SK-N-SH treated with all-trans-retinoic acid at 6 μM for 48 hours (cell line): ENCODE measurements around the gene TTC16.

Experiments
- ATAC-seq: fragments of 200-7000 bp; cut with Tn5 transposase; 3 replicates; pipeline ENCODE4 v1.9.1; 2020; ENCODE audit warnings: mild to moderate bottlenecking, moderate library complexity
- BACH2 ChIP-seq: fragments of 250-450 bp; sonication (Bioruptor Pico); IDR thresholded peaks from 2 replicates; pipeline ENCODE4 v1.9.0; 2021; ENCODE audit warnings: mild to moderate bottlenecking, borderline replicate concordance
- CSDC2 ChIP-seq: fragments of 250-450 bp; sonication (Bioruptor Pico); IDR thresholded peaks from 2 replicates; pipeline ENCODE4 v1.5.0; 2020; ENCODE audit warnings: mild to moderate bottlenecking, moderate library complexity
- ESRRG ChIP-seq: fragments of 250-450 bp; sonication (Bioruptor Pico); IDR thresholded peaks from 2 replicates; pipeline ENCODE4 v1.6.1; 2021; ENCODE audit warnings: mild to moderate bottlenecking
- GLIS3 ChIP-seq: fragments of 250-450 bp; sonication (Bioruptor Pico); IDR thresholded peaks from 2 replicates; pipeline ENCODE4 v1.5.0; 2020; ENCODE audit warnings: mild to moderate bottlenecking, moderate library complexity
- ISL1 ChIP-seq: fragments of 250-450 bp; sonication (Bioruptor Pico); IDR thresholded peaks from 2 replicates; pipeline ENCODE4 v2.1.2; 2022; ENCODE audit warnings: mild to moderate bottlenecking, moderate library complexity
- OSR1 ChIP-seq: fragments of 250-450 bp; sonication (Bioruptor Pico); IDR thresholded peaks from 2 replicates; pipeline ENCODE4 v1.8.0; 2022; ENCODE audit warnings: moderate library complexity, mild to moderate bottlenecking, inconsistent platforms
- PPARA ChIP-seq: fragments of 250-450 bp; sonication (Bioruptor Pico); IDR thresholded peaks from 2 replicates; pipeline ENCODE4 v1.5.0; 2020; ENCODE audit warnings: mild to moderate bottlenecking, borderline replicate concordance
- RARB ChIP-seq: fragments of 250-450 bp; sonication (Bioruptor Pico); IDR thresholded peaks from 2 replicates; pipeline ENCODE4 v1.8.0; 2021; ENCODE audit warnings: mild to moderate bottlenecking, moderate library complexity
- SNAI2 ChIP-seq: fragments of 250-450 bp; sonication (Bioruptor Pico); IDR thresholded peaks from 2 replicates; pipeline ENCODE4 v1.5.0; 2020; ENCODE audit warnings: mild to moderate bottlenecking, moderate library complexity
- TCF4 ChIP-seq: fragments of 250-450 bp; sonication (Bioruptor Pico); IDR thresholded peaks from 2 replicates; pipeline ENCODE4 v1.8.0; 2021; ENCODE audit warnings: mild to moderate bottlenecking, moderate library complexity, borderline replicate concordance
- TOX ChIP-seq: fragments of 250-450 bp; sonication (Bioruptor Pico); IDR thresholded peaks from 2 replicates; pipeline ENCODE4 v1.8.0; 2021; ENCODE audit warnings: mild to moderate bottlenecking, moderate library complexity, borderline replicate concordance
- ZC3H10 ChIP-seq: fragments of 250-450 bp; sonication (Bioruptor Pico); IDR thresholded peaks from 2 replicates; pipeline ENCODE4 v1.5.1; 2021; ENCODE audit warnings: mild to moderate bottlenecking, moderate library complexity
- ZFP3 ChIP-seq: fragments of 250-450 bp; sonication (Bioruptor Pico); IDR thresholded peaks from 2 replicates; pipeline ENCODE4 v1.5.0; 2020; ENCODE audit warnings: mild to moderate bottlenecking, moderate library complexity
- ZFP30 ChIP-seq: fragments of 450-650 bp; formaldehyde crosslinking; IDR thresholded peaks from 2 replicates; pipeline ENCODE4 v1.5.0; 2022; ENCODE audit warnings: mild to moderate bottlenecking, moderate library complexity
- ZNF70 ChIP-seq: fragments of 450-650 bp; formaldehyde crosslinking; IDR thresholded peaks from 2 replicates; pipeline ENCODE4 v1.5.0; 2020; ENCODE audit warnings: mild to moderate bottlenecking, moderate library complexity
- ZNF8 ChIP-seq: fragments of 450-650 bp; formaldehyde crosslinking; IDR thresholded peaks from 2 replicates; pipeline ENCODE4 v1.5.0; 2020; ENCODE audit warnings: mild to moderate bottlenecking, moderate library complexity
- TF ChIP-seq, protein P1 (sequence below): fragments of 250-450 bp; sonication (Bioruptor Pico); IDR thresholded peaks from 2 replicates; pipeline ENCODE4 v1.8.0; 2020; ENCODE audit warnings: mild to moderate bottlenecking, moderate library complexity, borderline replicate concordance
- TF ChIP-seq, protein P2 (sequence below): fragments of 250-450 bp; sonication (Bioruptor Pico); IDR thresholded peaks from 2 replicates; pipeline ENCODE4 v1.8.0; 2021; ENCODE audit warnings: low read depth, mild to moderate bottlenecking, moderate library complexity, borderline replicate concordance
- TF ChIP-seq, protein P3 (sequence below): fragments of 250-450 bp; sonication (Bioruptor Pico); IDR thresholded peaks from 2 replicates; pipeline ENCODE4 v1.5.0; 2020; ENCODE audit warnings: mild to moderate bottlenecking, moderate library complexity
- TF ChIP-seq, protein P4 (sequence below): fragments of 250-450 bp; sonication (Bioruptor Pico); IDR thresholded peaks from 2 replicates; pipeline ENCODE4 v1.5.1; 2020; ENCODE audit warnings: low read depth, mild to moderate bottlenecking, moderate library complexity

Gene TTC16

DNA sequence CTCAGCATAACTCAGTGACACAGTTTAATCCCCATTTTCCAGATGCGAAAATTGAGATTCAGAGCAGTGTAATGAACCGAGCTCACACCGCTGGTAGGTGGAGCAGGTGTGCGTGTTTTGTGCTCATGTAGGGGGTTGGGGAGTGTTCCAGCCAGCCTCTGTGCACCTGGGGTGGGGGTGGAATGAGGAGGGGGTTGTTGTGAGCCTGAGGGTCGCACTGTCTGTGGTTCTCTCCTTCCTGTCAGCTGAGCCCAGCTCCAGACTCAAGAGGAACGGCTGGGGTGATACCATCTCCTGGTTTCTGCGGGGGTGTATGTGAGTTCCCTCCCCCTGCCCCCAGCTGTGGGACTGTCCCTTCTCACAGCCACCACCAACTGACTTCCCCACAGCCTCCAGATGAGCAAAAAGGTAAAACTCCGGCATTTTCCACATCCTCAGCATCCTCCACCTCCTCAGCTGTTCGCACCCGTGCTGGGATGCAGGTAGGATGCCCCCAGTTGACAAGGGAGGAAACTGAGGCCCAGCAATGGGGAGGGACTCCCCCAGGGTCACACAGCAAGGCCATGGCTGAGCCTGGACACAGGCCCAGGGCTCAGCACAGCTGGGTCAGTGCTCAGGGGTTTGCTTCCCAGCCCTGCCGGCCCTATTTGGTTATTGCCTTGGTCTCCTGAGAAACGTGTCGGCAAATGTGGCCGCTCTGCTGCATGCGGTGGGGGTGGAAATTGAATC lies 60.5 kb downstream of the TTC16 start:
- TF ChIP-seq ZC3H10 (no peak), TOX (CRISPR knock-in tag) (no peak)
- TF ChIP-seq, protein P1, sequence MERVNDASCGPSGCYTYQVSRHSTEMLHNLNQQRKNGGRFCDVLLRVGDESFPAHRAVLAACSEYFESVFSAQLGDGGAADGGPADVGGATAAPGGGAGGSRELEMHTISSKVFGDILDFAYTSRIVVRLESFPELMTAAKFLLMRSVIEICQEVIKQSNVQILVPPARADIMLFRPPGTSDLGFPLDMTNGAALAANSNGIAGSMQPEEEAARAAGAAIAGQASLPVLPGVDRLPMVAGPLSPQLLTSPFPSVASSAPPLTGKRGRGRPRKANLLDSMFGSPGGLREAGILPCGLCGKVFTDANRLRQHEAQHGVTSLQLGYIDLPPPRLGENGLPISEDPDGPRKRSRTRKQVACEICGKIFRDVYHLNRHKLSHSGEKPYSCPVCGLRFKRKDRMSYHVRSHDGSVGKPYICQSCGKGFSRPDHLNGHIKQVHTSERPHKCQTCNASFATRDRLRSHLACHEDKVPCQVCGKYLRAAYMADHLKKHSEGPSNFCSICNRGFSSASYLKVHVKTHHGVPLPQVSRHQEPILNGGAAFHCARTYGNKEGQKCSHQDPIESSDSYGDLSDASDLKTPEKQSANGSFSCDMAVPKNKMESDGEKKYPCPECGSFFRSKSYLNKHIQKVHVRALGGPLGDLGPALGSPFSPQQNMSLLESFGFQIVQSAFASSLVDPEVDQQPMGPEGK: no peak
- no peak for ATAC-seq

DNA sequence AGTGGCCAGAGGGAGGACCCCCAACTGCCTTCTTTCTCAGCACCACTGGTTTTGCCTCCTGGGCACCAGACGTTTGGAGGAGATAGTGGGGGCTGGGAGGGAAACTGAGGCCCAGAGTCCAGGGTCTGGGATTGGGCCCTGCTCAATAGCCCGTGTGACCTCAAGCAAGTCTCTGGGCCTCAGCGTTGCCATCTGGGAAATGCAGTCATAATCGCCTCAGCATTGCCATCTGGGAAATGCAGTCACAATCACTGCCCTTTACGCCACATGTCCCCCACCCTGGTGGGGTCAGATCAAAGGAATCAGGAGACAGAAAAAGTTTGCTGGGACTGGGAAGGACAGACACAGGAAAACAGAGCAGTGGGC lies 61.0 kb downstream of the TTC16 start:
- ATAC-seq: no peak
- TF ChIP-seq ZFP3 (no peak), ZC3H10 (no peak), ZFP30 (CRISPR knock-in tag) (no peak), PPARA (no peak), TOX (CRISPR knock-in tag) (no peak), ZNF70 (CRISPR knock-in tag) (no peak), TCF4 (CRISPR knock-in tag) (no peak), ISL1 (CRISPR knock-in tag) (no peak), SNAI2 (CRISPR knock-in tag) (no peak), RARB (CRISPR knock-in tag) (no peak)
- TF ChIP-seq, protein P2, sequence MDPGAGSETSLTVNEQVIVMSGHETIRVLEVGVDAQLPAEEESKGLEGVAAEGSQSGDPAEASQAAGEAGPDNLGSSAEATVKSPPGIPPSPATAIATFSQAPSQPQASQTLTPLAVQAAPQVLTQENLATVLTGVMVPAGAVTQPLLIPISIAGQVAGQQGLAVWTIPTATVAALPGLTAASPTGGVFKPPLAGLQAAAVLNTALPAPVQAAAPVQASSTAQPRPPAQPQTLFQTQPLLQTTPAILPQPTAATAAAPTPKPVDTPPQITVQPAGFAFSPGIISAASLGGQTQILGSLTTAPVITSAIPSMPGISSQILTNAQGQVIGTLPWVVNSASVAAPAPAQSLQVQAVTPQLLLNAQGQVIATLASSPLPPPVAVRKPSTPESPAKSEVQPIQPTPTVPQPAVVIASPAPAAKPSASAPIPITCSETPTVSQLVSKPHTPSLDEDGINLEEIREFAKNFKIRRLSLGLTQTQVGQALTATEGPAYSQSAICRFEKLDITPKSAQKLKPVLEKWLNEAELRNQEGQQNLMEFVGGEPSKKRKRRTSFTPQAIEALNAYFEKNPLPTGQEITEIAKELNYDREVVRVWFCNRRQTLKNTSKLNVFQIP (CRISPR knock-in tag): no peak
- TF ChIP-seq, protein P3, sequence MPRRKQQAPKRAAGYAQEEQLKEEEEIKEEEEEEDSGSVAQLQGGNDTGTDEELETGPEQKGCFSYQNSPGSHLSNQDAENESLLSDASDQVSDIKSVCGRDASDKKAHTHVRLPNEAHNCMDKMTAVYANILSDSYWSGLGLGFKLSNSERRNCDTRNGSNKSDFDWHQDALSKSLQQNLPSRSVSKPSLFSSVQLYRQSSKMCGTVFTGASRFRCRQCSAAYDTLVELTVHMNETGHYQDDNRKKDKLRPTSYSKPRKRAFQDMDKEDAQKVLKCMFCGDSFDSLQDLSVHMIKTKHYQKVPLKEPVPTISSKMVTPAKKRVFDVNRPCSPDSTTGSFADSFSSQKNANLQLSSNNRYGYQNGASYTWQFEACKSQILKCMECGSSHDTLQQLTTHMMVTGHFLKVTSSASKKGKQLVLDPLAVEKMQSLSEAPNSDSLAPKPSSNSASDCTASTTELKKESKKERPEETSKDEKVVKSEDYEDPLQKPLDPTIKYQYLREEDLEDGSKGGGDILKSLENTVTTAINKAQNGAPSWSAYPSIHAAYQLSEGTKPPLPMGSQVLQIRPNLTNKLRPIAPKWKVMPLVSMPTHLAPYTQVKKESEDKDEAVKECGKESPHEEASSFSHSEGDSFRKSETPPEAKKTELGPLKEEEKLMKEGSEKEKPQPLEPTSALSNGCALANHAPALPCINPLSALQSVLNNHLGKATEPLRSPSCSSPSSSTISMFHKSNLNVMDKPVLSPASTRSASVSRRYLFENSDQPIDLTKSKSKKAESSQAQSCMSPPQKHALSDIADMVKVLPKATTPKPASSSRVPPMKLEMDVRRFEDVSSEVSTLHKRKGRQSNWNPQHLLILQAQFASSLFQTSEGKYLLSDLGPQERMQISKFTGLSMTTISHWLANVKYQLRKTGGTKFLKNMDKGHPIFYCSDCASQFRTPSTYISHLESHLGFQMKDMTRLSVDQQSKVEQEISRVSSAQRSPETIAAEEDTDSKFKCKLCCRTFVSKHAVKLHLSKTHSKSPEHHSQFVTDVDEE (CRISPR knock-in tag): no peak
- TF ChIP-seq, all 23 proteins: peak for 0

DNA sequence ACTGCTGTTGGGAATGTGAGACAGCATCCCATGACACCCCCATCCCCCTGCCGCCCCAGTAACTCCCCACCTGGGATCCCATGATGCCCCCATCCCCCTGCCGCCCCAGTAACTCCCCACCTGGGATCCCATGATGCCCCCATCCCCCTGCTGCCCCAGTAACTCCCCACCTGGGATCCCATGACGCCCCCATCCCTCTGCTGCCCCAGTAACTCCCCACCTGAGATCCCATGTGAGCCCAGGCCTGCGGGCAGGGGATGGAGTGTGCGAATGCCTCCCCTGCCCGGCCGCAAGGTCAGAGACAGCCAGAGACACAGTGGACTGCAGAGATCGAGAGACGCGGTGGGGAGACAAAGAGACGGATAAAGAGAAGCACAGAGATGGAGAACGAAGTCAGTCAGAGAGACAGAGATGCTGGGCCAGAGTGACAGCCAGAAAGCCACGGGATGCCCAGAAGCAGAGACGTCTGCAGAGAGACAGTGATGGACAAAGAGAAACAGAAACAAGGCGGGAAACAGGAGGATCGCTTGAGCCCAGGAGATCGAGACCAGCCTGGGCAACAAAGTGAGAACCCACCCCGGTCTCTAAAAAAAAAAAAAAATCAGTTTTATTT lies 61.6 kb downstream of the TTC16 start:
- no peak for ATAC-seq
- TF ChIP-seq OSR1 (CRISPR knock-in tag) (no peak), BACH2 (no peak), ESRRG (CRISPR knock-in tag) (no peak), PPARA (no peak), ZNF70 (CRISPR knock-in tag) (no peak), ZC3H10 (no peak), GLIS3 (no peak), ISL1 (CRISPR knock-in tag) (no peak), SNAI2 (CRISPR knock-in tag) (no peak), ZNF8 (CRISPR knock-in tag) (no peak), ZFP3 (no peak), TOX (CRISPR knock-in tag) (no peak), CSDC2 (CRISPR knock-in tag) (no peak)
- TF ChIP-seq, protein P1: no peak
- TF ChIP-seq, protein P2 (CRISPR knock-in tag): no peak
- TF ChIP-seq, protein P3 (CRISPR knock-in tag): no peak
- TF ChIP-seq, protein P4, sequence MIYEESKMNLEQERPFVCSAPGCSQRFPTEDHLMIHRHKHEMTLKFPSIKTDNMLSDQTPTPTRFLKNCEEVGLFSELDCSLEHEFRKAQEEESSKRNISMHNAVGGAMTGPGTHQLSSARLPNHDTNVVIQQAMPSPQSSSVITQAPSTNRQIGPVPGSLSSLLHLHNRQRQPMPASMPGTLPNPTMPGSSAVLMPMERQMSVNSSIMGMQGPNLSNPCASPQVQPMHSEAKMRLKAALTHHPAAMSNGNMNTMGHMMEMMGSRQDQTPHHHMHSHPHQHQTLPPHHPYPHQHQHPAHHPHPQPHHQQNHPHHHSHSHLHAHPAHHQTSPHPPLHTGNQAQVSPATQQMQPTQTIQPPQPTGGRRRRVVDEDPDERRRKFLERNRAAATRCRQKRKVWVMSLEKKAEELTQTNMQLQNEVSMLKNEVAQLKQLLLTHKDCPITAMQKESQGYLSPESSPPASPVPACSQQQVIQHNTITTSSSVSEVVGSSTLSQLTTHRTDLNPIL (CRISPR knock-in tag): no peak
